Fibroblast of pulmonary artery (primary cell): ENCODE data around the gene STMN3.
A peak's percentile ranks its signal among the peaks of the same experiment; 100 is the strongest.

Source experiments
- DNase-seq: peaks from one replicate; pipeline ENCODE4 v3.0.0-alpha.2; 2010; ENCODE audit warnings: low read depth
- H3K4me3 ChIP-seq: replicated peaks from 2 replicates; pipeline ENCODE4 v1.5.1; 2011; ENCODE audit warnings: low read depth, mild to moderate bottlenecking, control low read depth, low read length, moderate library complexity
- CTCF ChIP-seq: IDR thresholded peaks from 2 replicates; pipeline ENCODE4 v1.5.1; 2011; ENCODE audit warnings: mild to moderate bottlenecking, control low read depth, low read length, inconsistent platforms; ENCODE audit errors: missing control alignments

STMN3 gene

GRCh38 chr20:63627751-63628245 lies 25.4 kb downstream of the STMN3 start:
- peak overlapping the region; percentile 84 for H3K4me3 ChIP-seq
- no peak for TF ChIP-seq CTCF
- no peak for DNase-seq

- no peak for TF ChIP-seq CTCF
- DNase-seq: peak; percentile 95
- peak overlapping the region; percentile 84 for H3K4me3 ChIP-seq
Observed at GRCh38 chr20:63627129-63627750, 26.0 kb downstream of the STMN3 start.

GRCh38 chr20:63626424-63627128 lies 26.6 kb downstream of the STMN3 start, which contains the start of gene GMEB2:
Gene GMEB2 (minus strand): TSS chr20:63627101. CDS start chr20:63619397, 7,704 bp downstream.
- DNase-seq: peak; percentile 68
- peak within 1 kb of the TSS; percentile 84 for H3K4me3 ChIP-seq
- TF ChIP-seq CTCF: no peak

GRCh38 chr20:63625771-63626423 lies 27.3 kb downstream of the STMN3 start:
- DNase-seq: peak; percentile 24
- TF ChIP-seq CTCF: no peak
- H3K4me3 ChIP-seq: peak overlapping the region; percentile 73

- DNase-seq: peak; percentile 63
- peak; percentile 22 for TF ChIP-seq CTCF
- H3K4me3 ChIP-seq: no peak overlapping the region
Observed at GRCh38 chr20:63624486-63624885, 28.7 kb downstream of the STMN3 start.

- no peak overlapping the region for H3K4me3 ChIP-seq
- no peak for DNase-seq
- no peak for TF ChIP-seq CTCF
Observed at GRCh38 chr20:63622732-63623131, 30.5 kb downstream of the STMN3 start.
